Measurements from ENCODE around the gene LEKR1. TPM values are rescaled to one million over a fixed set of nuclear protein-coding genes. Genes with fewer than 3 reads are reported as not detected.

The LEKR1 gene
- total RNA-seq, 2 donors from 2014 or later, result 1.0 to 1.1 TPM

Other genes starting within 250 kb of the LEKR1 start
- gene TIPARP, start 151.8 kb upstream of the LEKR1 start, total RNA-seq, result 100 to 1,000 TPM in 1 of 2 donors, 10 to 100 TPM in 1; 27.0 to 111 TPM

All from activated naive CD4-positive, alpha-beta T cell treated with anti-CD3 and anti-CD28 coated beads, Interleukin-2, amount 50 U/mL, for 72 hours (primary cell).